NB4 (cell line): ENCODE measurements around the gene UNC79.

Experiments
- DNase-seq: peaks from one replicate; pipeline ENCODE4 v3.0.0; 2010; ENCODE audit warnings: low read depth
- H3K4me3 ChIP-seq: one replicate; pipeline ENCODE4 v1.5.1; 2011; ENCODE audit warnings: mild to moderate bottlenecking, low read depth, low read length, moderate library complexity
- MYC ChIP-seq: IDR thresholded peaks from 2 replicates; pipeline ENCODE4 v1.6.1; 2011; ENCODE audit warnings: low read depth, low read length
- POLR2A ChIP-seq: IDR thresholded peaks from 2 replicates; pipeline ENCODE4 v1.6.1; 2011; ENCODE audit warnings: mild to moderate bottlenecking; ENCODE audit not compliant: insufficient read length; ENCODE audit errors: extremely low read depth
- TF ChIP-seq, protein P1 (sequence below): IDR thresholded peaks from 2 replicates; pipeline ENCODE4 v1.6.1; 2011; ENCODE audit warnings: low read depth, low read length
- TF ChIP-seq, protein P2 (sequence below): IDR thresholded peaks from one replicate; pipeline ENCODE4 v1.5.1; 2012; ENCODE audit warnings: low read depth, low read length

UNC79 gene

DNA sequence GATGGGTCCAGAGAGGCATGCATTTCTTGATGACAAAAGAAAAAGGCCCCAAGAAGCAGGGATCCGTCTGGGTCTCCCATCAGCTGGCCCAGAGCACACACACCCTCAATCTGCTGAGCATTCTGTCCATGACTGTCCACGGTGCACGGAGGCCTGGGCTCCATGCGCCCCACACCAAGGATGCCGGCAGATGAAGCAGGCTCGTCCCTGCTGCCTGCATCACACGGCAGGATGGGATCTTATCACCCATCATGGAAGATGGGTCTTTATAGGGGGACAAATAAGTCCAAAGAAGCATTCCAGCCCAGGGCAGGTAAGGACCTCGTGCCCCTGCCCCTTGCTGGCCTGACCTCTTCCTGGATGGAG, 297.9 kb downstream of the UNC79 start:
- TF ChIP-seq MYC (no peak), POLR2A (no peak)
- TF ChIP-seq, protein P1, sequence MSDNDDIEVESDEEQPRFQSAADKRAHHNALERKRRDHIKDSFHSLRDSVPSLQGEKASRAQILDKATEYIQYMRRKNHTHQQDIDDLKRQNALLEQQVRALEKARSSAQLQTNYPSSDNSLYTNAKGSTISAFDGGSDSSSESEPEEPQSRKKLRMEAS: no peak
- TF ChIP-seq, protein P2, sequence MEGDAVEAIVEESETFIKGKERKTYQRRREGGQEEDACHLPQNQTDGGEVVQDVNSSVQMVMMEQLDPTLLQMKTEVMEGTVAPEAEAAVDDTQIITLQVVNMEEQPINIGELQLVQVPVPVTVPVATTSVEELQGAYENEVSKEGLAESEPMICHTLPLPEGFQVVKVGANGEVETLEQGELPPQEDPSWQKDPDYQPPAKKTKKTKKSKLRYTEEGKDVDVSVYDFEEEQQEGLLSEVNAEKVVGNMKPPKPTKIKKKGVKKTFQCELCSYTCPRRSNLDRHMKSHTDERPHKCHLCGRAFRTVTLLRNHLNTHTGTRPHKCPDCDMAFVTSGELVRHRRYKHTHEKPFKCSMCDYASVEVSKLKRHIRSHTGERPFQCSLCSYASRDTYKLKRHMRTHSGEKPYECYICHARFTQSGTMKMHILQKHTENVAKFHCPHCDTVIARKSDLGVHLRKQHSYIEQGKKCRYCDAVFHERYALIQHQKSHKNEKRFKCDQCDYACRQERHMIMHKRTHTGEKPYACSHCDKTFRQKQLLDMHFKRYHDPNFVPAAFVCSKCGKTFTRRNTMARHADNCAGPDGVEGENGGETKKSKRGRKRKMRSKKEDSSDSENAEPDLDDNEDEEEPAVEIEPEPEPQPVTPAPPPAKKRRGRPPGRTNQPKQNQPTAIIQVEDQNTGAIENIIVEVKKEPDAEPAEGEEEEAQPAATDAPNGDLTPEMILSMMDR: no peak
- no peak for DNase-seq
- no peak overlapping the region for H3K4me3 ChIP-seq

DNA sequence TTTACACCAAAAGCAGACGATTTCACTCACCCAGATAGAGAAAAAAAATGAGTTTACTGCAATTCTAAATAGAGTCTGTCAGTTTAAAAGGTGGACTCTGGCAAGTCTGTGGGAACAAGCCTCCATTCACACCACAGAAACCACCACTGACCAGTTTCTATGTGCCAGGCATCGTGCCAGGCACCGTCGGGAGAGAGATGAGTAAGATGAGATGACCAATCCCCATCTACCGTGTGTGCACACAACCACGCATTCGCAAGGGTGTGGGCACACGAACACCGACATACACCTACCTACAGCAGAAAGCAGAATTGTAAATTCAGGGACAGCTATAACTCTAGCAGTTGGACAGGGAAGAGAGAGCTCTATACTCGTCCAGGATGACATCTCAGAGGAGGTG, 299.3 kb downstream of the UNC79 start:
- H3K4me3 ChIP-seq: no peak overlapping the region
- no peak for DNase-seq
- TF ChIP-seq, protein P2: no peak
- TF ChIP-seq MYC (no peak), POLR2A (no peak)
- TF ChIP-seq, protein P1: no peak

DNA sequence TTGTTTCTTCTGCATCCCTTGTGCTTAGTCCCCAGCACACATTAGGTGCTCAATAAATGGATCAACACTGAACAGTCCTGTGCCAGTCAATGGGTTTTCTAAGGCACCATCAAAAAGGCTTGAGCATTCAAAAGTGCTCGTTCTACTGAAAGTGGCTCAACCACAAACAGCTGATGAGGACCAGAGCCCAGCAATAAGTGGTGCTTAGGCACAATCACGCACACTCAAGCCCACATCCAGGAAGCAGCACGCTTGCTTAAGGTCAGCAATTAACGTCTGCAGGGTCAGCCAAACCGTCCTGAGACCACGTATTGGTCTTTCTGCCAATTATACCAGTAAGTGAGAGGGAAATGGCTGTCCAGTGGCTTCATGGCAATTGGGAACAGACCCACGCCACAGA, 301.0 kb downstream of the UNC79 start:
- TF ChIP-seq POLR2A: no peak
- TF ChIP-seq MYC: no peak
- TF ChIP-seq, protein P2: no peak
- TF ChIP-seq, protein P1: no peak
- DNase-seq: no peak
- no peak overlapping the region for H3K4me3 ChIP-seq

DNA sequence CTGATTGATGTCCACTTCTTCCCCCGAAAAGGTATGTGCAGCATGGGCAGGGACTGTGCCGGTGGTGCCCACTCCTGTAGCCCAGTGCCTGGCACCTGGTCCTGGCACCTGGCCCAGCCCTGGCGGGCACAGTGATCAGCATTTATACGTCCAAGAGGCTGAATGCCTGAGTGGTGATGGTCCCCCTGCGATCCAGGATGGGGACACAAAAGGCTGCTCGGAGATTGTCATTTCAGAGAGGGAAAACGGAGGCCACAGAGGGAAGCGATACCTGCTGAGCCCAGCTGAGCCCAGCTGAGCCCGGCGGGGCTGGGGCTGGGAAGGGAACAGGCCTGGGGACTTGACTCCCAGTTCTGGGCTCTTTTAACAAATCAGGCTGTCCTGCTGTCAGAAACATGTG, 301.8 kb downstream of the UNC79 start:
- no peak for DNase-seq
- TF ChIP-seq, protein P1: no peak
- TF ChIP-seq, protein P2: no peak
- TF ChIP-seq MYC (no peak), POLR2A (no peak)
- no peak overlapping the region for H3K4me3 ChIP-seq

DNA sequence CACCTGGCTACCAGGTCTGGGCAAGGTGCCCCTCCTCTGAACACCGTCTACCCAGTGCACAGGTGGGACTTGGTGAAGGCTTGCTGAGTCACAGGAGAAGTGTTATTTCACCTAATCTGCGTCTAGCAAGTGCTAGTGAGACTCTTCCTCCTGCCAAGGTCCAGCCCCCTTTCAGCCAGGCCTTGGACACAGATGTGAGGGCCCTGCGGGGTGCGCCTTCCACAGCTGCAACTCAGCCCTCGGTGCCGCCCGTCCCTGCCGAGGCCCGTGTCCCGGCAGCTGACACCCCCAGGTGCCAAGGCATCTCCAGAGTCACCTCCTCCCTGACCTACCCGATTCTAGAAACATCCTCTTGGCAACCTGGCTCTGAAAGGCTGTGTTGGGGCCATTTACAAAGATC, 302.5 kb downstream of the UNC79 start:
- DNase-seq: no peak
- no peak overlapping the region for H3K4me3 ChIP-seq
- TF ChIP-seq, protein P1: no peak
- TF ChIP-seq, protein P2: no peak
- TF ChIP-seq MYC (no peak), POLR2A (no peak)

DNA sequence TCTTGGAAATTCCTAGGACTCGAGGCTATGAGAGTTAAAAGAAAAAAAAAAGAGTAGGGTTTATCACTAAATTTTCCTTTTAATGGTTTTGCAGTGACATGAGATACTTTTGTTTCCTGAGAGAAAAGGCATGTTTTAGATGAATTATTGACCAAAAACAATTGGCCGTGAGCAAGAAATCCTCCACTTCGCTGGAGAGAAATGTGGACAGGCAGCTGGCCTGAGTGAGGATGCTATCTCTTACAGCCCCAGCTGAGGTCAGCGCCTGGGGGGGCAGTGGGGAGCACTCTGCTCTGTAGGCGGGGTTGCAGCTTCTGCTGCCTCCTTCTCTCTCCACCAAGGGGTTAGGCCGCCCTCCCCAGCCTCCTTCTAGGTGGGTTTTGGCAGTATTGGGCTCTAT, 302.9 kb downstream of the UNC79 start:
- H3K4me3 ChIP-seq: no peak overlapping the region
- TF ChIP-seq, protein P2: no peak
- TF ChIP-seq MYC (no peak), POLR2A (no peak)
- TF ChIP-seq, protein P1: no peak
- no peak for DNase-seq
